ENCODE results near the gene INPP5A.
"Not testable (repeated sequence)": the region's sequence is repeated elsewhere in the genome, so short reads cannot be mapped to it uniquely, and the experiment has no call there.

Gene INPP5A

DNA sequence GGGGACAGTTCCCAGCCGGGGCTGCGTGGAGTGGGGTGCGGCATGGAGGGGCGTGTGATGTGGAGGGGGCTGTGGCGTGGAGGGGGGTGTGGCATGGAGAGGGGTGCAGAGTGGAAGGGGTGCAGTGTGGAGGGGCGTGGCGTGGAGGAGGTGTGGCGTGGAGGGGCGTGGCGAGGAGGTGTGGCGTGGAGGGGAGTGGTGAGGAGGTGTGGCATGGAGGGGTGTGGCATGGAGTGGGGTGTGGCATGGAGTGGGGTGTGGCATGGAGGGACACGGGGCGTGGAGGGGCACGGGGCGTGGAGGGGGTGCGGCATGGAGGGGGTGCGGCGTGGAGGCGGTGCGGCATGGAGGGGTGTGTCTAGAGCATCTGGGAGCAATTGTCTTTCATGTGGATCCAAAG, 214.8 kb downstream of the INPP5A start:
- no peak for DNase-seq

GRCh38 chr10:132752961-132753360, 215.4 kb downstream of the INPP5A start:
- DNase-seq: no peak

- no peak for DNase-seq
Measured at GRCh38 chr10:132753596-132753995, 216.0 kb downstream of the INPP5A start.

GRCh38 chr10:132754071-132754470, 216.5 kb downstream of the INPP5A start:
- no peak for DNase-seq

GRCh38 chr10:132755166-132755711, 217.7 kb downstream of the INPP5A start:
- no peak for DNase-seq

DNA sequence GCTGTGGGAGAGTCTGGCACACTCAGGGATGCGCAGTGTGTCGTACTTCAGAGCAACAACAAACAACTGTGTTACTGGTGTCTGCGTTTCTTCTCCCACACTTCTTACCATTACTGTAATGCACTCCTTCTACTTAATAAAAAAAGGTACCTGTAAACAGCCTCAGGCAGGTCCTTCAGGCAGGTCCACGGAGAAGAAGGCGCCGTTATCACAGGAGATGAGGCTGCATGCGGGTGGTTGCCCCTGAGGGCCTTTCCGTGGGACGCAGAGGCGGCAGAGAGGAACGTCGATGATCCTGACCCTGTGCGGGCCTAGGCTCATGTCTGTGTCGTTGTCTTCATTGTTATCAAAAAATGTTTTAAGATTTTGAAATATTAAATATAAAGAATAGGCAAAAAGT, 219.0 kb downstream of the INPP5A start:
- DNase-seq: no peak

DNA sequence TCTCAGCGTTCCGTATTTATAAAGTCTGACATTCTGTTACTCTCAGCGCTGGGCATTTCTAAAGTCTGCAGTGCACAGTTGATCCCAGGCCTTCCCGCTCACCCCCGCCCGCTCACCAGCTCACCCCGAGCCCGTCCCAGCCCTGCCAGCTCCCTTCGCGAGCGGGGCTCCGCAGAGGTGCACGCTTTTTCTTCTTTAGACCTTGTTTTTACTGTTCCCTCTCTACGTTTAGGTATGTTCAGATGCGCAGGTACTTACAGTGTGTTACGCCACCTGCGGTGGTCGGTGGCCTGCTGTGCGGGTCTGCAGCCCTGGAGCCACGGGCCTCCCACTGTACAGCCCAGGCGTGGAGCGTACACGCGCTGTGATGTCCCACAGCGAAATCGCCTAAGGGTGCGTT, 219.6 kb downstream of the INPP5A start:
- no peak for DNase-seq

GRCh38 chr10:132758865-132759264, 221.3 kb downstream of the INPP5A start:
- DNase-seq: no peak

DNA sequence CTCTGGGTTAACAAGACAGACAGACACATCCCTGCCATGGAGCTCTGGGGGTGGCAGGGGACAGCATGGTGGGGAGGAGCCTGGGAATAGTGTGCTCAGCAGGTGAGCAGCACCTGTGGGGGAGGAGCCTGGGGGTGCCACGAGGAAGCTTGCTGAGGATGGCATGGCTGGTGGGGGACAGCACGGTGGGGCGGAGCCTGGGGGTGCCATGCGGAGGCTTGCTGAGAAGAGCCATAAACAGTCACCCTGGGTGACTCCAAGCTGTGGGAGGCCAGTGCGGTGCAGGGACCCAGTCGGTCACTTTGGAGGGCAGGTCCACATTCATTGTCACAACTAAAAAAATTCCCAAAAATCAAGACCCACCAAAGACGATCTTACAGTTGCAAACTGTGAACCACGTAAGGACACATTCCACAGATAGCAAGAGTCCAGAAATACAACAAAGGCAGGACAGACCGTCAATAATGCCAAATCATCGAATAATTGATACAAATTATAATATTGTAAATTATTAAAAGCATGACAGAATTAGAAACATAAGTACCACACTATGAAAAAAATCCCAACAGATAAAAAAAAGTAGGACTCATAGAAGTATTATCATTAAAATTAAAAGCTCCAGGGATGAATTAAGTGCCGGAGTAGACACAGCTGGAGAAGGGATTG, 223.9 kb downstream of the INPP5A start:
- no peak for DNase-seq

DNA sequence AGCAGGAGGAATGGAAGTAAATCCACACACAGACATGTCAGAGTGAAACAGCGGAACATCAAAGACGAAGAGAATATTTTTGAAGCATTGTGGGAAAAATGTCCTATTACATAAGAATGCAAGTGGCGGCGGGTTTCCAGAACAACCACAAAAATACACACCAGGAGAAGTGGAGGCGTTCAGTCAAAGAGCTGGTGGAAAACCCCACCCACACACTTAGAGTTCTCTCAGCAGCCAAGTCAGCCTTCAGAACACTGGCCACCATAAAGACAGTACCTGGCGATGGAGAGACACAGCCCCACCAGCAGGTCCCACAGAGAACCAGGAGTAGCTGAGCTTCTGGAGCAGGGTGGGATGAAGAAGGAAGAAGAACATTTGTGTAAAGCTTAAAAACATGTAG, 224.7 kb downstream of the INPP5A start:
- DNase-seq: no peak

GRCh38 chr10:132763545-132763944, 226.0 kb downstream of the INPP5A start:
- DNase-seq: no peak

DNA sequence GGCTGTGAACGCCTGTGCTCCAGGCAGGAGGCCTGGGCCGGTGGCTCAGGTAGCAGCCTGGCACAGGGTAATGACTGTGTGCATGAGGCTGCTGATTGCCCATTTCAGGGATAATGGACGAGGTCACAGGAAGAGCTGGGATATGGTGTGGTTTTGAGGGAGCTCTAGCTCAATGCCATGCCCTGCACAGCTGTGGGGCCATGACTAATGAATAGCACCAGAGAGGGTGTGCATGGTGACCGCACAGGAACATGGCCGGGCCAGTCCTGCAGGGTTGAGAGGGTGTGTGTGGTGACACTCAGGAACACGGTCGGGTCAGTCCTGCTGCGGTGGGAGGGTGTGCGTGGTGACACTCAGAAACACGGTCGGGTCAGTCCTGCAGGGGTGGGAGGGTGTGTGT, 226.5 kb downstream of the INPP5A start:
- DNase-seq: no peak

DNA sequence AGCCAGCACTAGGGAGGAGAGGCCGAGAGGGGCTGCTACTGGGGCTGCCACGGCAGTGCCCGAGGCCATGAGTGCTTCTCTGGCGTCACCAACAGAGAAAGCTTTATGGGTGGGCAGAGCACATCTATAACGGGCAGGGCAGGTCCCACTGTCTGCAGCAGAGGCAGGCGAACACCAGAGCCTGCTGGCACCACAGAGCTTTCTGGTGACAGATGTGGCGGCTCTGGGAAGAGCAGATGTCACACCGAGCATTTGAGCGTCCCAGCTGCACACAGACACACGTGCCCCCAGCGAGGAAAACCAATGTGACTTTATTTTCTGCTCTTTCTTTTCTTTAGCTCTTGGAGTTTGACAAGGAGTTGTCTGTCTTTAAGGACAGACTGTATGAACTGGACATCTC, 227.8 kb downstream of the INPP5A start:
- no peak for DNase-seq

- no peak for DNase-seq
Measured at GRCh38 chr10:132766291-132766690, 228.7 kb downstream of the INPP5A start.

DNA sequence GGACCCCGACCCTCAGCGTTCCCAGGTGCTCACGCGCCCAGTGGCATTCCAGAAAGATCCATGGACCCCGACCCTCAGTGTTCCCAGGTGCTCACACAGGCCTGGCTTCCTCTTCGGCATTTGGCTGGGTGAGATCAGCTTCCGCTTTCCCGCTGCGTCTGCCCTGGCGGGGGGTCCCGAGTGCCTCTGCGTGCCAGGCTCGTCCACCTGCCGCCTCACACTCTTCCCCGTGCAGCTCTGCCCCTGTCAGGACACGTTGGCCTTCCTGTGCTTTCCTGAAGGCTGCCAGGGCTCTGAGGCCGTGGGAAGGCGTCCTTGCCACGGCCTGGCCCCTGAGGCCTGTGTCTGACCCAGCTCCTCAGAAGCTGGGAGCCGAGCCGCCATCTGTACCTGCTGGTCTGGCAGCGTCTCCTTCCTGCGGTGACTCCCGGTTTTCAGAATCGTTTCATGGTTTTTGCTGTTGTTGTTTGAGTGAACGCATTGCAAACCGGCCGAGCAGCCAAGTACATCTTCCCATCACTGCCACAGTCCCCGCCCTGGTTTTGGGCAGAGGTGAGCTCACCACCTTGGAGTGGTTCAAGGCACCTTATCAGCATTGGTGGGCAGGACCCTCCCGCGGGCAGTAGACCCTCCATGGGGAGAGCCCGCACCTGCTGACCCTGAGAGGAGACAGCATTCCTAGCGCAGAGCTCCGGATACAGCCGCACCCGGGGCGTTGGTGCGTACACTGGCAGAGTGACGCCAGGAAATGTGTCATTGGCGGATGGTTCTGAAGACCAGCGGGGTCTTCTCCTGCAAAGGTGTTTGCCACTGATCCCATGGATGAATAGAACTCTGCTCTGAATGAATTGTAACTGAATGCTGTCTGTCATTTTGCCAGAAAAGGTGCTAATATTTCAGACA, 231.0 kb downstream of the INPP5A start:
- no peak for DNase-seq

GRCh38 chr10:132770061-132771021, 232.8 kb downstream of the INPP5A start:
- DNase-seq: no peak

DNA sequence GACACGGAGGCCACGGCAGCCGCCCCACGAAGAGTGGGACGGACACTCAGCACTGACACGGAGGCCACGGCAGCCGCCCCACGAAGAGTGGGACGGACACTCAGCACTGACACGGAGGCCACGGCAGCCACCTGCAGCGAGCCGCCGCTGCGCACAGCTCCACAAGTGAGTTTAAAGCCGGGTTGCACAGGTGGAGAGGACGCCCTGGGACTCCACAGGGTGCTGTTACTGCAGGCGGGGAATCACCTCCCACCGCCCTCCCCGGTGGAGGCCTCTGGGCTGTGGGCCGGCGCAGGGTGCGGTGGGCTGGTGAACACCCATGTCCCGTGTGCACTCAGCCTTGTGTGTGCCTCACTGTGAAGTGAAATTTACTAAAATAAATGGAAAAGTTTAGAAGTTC, 235.2 kb downstream of the INPP5A start:
- DNase-seq: not testable (repeated sequence)

- DNase-seq: no peak
Measured at GRCh38 chr10:132774181-132774901, 236.8 kb downstream of the INPP5A start.

- no peak for DNase-seq
Measured at GRCh38 chr10:132774902-132775863, 237.6 kb downstream of the INPP5A start.

- no peak for DNase-seq
Measured at GRCh38 chr10:132776186-132776585, 238.6 kb downstream of the INPP5A start.

DNA sequence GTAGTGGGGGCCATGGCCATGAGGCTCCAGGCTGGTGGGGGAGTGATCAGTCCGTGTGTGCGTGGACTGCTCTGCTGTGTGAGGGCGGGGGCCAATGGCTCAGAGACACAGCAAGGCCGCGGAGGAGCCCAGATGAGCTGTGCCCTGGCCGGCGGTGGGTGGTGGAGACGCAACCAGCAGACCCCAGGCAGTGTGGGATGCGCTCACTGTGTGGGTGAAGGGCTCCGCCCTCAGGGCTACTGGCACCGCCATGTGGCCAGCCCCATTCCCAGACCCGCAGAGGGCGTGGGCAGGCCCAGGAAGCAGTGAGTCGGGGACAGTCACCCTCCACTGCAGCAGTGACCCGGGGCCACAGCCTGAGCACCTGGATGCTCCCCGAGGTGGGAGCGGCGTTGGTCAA, 239.2 kb downstream of the INPP5A start:
- DNase-seq: no peak
